Effector CD8-positive, alpha-beta T cell (primary cell): ENCODE data around the gene MOSMO.
"Not testable (repeated sequence)": the region's sequence is repeated elsewhere in the genome, so short reads cannot be mapped to it uniquely, and the experiment has no call there.

Experiments used
- DNase-seq: peaks from one replicate; lab custom pipeline; 2025; lab: John Stamatoyannopoulos, UW
- total RNA-seq, 4 experiments: gene quantifications; one replicate each; lab custom pipeline; 2026; lab: John Stamatoyannopoulos, UW

The MOSMO gene
- total RNA-seq: 18.2 to 20.8 (median 19.1) reads per million in 4 experiments

DNA sequence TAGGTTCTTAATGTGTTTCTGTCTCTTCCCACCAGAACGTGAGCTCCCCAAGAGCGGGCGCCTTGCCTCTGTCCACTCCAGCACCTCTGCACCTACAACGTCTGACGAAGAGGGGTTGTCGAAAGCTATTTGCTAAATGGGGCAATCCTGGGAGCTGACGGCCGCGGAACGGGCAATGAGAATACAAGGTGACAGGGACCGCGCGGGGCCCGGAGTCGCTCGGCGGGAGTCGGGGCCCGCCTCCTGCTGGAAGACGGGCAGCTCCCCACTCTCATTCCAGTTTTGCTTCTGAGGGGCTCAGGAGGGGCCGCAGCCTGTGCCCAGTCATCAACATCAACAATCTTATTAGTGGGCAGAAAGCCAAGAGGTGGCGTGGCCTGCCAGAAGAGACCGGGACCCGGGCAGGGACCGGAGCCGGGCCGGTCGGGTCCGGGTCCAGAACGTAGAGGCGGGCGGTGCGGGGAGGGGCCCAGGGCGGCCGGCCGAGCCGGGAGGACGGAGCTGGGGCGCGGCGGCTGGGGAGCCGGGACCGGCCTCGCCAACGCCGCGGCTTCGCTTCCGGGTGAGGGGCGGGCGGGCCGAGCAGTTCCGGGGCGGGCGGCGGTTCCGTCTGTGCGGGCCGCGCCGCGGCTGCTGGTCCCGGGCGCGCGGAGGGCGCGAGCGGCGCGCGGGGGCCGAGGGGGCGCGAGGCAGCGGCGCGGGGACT, at the start of gene MOSMO:
MOSMO (plus strand) TSS at position 603 of the 706 bp plus-strand sequence. CDS start 191 bp downstream, outside the sequence.
- peak; percentile 36 for DNase-seq

DNA sequence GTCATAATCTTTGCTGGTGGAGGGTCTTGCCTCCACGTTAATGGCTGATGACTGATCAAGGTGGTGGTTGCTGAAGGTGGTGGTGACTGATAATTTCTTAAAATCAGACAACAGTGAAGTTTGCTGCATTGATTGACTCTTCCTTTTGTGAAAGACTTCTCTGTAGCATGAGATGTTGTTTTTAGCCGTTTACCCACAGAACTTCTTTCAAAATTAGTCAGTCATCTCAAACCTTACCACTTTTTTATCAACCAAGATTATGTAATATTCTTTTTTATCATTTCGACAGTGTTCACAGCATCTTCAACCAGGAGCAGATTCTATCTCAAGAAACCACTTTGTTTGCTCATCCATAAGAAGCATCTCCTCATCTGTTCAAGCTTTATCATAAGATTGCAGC, 48.9 kb upstream of the MOSMO start:
- no peak for DNase-seq

DNA sequence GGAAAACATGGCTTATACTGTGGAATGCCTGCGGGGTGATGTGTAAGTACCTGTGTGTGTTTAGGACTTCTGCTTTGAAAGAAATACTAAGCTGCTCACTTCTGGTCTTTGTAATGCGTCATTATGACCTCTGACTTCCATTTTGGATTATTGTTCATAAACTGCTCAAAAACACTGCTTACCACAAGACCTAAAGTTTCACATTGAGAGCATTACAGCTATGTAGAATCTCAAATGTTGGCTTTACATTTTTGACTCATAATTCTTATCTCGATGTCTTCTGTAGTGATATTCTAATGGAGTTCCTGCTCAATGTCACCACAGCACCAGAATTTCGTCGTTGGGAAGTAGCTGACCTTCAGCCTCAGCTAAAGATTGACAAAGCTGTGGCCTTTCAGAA, 45.4 kb upstream of the MOSMO start:
- DNase-seq: no peak

DNA sequence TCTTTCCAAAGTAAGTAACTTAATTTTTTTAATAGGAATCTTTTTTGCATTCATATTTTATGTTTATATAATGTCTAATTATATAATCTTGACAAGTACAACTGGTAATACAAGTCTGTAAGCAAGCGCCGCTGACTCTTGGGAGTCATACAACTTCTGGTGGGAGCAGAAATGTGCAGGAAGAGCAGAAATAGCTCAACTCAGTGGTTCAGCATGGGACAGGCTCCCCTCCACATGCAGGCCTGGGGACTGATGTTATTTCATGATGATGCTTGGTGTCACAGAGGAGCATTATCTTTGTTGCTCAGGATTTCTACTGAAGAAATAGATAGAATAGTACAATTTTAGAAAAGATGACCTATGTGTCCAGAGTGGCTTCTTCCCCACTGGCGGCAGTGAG, 44.0 kb upstream of the MOSMO start:
- no peak for DNase-seq

DNA sequence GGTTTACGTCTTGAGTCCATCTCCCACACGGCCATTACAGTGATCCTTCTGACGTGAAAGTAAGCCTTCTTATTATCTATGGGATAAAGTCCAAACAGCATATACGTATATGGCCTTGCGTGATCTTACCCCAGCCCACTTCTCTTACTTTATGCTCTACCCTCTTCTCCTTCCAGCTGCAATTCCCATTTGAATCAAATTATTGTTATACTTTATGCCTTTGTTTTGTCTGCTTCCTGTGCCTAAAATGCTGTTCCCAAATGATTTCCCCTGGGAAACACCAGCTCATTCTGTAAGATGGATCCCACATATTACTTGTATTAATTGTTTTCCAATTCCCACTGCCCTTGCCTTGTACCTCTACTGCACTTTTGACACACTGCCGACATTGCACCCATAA, 43.6 kb upstream of the MOSMO start:
- DNase-seq: no peak

DNA sequence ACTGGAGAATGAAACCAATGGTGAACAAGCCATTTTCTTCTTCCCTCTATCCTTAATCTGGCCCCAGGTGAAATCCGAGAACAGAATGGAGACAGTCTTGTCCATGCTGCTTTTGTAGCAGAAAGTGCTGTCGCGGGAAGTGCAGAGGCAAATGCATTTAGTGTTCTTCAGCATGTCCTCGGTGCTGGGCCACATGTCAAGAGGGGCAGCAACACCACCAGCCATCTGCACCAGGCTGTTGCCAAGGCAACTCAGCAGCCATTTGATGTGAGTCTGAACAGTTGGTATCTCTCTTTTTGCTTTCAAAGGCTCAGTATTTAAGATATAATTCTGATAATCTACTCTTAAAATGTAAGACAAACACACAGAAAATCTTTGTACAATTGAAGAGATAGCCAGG, 36.1 kb upstream of the MOSMO start:
- DNase-seq: no peak

DNA sequence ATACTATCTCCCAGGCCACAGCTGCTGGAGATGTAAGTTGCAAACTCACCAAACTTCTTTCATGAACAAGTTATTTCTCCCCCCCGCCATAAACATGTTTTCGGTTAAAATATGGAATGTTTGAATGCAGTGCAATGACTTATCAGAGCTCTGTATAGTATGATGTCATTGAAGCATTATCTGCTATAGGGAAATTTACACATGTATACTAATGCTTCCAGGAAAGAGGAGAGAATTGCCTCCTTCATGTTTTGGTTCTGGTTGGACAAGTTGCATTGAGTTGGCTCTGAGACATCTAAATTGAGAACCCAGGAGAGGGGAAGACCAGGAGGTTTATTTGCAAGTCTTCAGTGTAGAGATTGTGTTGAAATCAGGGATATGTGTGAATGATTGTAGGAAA, 34.0 kb upstream of the MOSMO start:
- DNase-seq: no peak

DNA sequence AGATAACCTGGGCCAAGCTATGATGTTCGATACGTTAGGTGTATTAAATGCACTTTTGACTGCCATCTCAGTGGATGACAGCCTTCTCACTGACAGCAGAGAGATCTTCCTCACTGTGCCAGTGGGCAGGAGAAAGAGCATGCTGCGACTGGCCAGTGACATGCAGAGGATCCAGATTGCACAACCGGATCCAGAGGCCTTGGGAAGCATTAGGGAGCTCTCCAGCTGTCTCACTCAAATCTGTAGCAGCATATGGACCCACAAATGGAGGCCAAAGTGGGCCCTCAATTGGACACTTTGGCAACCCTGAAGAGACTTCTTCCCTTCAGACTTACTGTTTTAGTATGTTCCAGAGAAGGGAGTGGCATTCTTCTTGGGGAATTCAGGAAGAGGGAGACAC, 27.9 kb upstream of the MOSMO start:
- no peak for DNase-seq

DNA sequence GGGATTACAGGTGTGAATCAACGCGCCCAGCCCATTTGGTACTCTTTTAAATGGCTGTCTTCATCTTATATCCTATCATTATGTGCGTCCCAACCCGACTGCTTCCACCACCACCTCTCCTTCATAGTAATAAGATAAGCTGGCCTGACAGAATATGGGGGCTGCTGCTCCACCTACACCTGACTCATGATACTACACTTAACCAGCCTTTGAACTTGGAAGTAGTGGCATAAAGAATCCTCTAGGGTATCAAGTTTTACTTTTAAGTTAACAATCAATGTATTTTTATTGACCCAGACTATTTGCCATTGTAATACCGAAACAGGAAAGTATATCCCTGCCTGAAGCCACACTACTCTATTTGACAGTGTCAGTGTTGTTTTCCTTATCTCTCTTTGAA, 25.8 kb upstream of the MOSMO start:
- no peak for DNase-seq

DNA sequence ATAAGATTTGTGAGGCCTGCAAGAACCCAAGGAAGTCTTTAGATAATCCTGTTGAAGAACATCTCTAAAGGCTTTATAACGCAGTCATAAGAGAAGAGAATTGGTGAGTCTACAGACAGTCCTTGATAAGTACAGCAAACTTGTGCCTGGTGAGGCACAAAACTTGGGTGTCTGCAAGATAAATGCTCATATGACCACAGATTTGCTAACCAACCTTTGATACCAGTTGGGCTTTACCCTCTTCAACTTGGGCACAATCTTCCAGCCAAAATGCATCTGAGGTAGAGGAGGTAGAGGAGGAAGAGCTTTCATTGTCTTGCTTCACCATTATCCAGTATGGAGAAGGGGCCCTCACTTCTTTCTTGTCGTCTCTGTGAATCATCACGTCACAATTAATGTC, 23.8 kb upstream of the MOSMO start:
- DNase-seq: no peak

DNA sequence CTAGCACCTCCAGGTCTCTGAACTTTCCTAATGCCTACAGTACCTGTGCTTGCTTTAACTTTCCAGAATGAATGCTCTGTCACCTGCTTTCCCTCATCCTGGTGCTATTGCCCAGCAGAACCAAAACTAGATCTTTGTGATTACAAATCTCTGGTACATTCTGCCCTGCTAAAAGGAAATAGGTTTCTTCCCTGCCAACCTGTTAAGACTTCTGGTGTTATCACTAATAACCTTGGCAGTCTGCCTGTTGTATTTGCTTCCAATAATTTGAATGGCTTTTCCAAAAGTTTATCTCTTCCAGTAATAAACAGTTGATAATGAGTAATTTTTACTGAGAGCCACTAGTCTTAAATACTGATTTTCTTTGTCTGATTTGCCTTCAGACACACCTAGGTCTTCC, 22.4 kb upstream of the MOSMO start:
- DNase-seq: no peak

DNA sequence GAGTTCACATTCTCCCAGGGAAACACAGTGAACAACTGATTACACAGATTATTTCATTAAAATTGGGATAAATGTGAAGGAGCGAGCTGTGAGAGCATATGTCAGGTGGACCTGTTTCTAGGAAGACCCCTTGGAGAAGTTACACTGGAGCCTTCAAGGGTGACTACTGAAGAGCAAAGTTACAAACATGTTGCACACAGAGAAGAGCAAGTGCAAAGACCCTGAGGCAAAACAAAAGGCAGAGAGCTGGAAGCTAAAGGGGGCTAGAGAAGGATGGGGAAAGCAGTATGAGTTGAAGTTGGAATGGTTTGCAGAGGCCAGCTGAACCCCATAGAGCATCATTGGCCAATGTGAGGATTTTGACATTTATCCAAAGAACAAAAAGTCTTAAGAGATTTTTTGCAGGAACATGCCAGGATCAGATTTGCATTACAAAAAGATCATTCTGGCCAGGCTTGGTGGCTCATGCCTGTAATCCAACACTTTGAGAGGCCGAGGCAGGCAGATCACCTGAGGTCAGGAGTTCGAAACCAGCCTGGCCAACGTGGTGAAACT, 21.1 kb upstream of the MOSMO start:
- no peak for DNase-seq

DNA sequence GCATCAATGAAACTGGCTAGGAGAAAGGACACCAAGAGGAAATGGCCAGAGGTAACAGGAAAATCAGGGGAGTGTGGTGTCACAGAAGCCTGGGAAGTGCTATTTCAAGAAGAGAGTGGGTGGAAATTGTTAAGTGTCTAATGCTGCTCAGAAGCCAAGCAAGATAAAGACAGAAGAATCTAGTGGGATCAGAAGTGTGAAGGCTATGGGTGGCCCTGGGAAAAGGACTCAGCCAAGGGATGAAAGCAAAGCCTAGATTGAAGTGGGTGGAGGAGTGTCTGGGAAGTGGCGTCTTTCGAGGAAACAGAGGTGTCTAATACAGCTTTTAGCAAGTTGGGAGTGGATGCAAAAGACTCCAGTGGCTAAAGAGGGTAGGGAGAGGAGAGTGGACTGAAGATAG, 20.4 kb upstream of the MOSMO start:
- DNase-seq: no peak

DNA sequence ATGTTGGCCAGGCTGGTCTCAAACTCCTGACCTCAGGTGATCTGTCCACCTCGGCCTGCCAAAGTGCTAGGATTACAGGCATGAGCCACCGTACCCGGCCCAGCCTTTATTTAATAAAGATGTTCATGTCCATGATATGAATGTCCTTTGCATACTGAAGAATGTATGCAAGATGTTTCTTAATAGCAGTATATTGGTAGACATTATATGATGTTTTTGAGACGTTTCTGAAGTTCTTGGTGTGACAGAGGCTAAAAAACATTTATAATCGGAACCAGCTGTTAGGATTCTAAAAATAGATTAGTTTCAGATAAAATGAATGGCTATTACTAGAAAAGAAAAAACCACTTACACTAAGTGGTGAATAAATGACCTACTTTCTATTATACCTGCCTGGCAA, 18.8 kb upstream of the MOSMO start:
- no peak for DNase-seq

DNA sequence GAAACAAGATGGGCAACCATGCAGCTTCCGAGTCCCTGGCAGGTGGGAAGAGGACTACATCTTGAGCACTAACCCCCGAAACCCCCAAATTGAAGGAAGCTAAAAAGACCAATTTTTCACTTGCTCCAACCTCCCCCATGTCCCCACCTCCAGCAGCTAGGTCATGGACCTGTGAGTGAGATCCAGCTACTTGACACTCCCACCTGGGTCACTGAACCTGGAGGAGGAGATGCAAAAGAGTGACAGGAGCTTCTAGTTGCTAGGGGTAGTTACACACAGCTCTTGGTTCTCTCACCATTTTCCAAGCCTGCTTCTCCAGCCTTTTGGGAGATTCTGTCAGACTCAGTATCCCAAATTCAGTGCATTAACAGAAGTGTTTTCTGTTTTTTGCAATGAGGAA, 18.2 kb upstream of the MOSMO start:
- DNase-seq: no peak

DNA sequence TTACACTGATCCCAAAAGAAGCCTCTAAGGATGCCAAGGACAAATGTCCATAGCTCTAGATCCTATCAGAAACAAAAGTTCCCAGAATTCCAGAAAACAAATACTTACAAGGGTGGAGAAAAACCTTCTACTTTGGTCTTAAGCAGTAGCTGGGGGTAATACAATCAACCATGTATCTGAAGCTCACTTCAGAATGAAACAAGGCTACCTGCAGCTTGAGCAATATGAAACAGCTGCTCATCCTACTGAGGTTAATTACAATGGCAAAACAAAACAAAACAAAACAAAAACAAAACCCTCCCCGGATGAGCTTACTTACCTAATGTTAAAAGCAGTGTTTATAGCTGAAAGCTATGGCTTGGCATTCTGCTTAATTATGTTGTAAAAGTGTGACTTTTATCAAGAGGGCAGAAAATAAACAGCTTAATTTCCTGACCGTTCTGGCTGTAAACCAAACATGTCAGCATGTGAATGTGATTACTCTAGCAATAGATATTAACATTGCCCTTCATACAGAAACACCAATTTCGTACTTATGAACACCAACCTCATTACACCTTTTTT, 17.4 kb upstream of the MOSMO start:
- no peak for DNase-seq

DNA sequence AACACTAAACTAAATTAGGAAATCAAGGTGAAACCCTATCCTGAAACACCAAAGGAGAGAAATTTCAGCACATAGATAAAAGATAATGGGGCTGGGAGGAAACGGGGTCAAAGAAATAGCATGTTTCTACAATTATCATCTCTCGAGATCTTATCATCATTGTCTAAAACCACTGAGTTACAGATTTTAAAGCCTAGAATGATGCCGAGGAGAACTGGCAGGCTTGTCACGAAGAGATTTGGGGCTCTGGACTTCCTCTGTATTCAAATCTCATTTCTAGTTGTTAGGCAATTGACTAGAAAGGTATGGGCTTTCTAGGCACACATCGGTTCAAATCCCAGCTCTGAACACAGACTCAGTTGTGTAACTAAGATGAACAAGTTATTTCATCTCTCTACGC, 16.3 kb upstream of the MOSMO start:
- no peak for DNase-seq

DNA sequence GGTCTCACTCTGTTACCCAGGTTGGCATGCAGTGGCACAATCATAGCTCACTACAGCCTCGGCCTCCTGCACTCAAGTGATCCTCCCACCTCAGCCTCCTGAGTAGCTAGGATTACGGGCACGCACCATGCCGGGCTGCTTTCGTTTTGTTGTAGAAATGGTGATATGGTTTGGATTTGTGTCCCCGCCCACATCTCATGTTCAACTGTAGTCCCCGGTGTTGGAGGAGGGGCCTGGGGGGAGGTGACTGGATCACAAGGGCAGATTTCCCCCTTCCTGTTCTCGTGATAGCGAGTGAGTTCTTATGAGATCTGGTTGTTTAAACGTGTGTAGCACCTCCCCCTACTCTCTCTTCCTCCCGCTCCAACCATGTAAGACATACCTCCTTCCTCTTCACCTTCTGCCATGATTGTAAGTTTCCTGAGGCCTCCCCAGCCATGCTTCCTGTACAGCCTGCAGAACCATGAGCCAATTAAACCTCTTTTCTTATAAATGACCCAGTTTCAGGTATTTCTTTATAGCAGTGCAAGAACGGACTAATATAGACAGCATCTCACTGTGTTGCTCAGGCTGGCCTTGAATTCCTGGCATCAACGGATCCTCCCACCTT, 12.9 kb upstream of the MOSMO start:
- no peak for DNase-seq

DNA sequence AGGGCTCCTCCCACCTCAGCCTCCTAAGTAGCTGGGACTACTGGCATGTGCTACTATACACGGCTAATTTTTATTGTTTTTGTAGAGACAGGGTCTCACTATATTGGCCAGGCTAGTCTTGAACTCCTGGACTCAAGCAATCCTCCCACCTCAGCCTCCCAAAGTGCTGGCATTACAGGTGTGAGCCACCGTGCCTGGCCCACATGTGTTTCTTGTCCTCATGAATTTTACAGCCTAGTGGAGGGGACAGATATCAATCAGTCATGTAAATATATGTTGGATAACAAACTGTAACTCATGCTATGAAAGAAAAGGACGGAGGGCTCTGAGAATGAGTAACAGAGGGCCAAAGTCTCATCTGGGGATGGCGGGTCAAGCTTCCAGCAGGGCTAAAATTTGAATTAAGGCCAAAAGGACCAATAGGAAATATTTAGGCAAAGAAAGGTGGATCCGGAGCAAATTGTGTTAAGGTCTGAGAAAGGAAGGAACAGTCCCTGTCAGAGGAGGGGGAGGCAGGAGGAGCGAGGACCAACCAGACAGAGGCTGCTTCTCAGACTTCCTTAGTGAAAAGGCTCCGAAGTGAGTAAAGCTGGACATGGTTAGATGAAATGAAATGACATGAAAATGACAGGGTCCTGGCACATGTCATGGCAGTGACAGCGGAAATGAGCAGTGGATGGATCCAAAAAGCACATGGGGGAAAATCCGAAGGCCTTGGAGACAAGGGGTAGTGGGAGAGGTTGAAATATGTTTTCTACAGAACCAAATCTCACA, 10.8 kb upstream of the MOSMO start:
- DNase-seq: no peak

DNA sequence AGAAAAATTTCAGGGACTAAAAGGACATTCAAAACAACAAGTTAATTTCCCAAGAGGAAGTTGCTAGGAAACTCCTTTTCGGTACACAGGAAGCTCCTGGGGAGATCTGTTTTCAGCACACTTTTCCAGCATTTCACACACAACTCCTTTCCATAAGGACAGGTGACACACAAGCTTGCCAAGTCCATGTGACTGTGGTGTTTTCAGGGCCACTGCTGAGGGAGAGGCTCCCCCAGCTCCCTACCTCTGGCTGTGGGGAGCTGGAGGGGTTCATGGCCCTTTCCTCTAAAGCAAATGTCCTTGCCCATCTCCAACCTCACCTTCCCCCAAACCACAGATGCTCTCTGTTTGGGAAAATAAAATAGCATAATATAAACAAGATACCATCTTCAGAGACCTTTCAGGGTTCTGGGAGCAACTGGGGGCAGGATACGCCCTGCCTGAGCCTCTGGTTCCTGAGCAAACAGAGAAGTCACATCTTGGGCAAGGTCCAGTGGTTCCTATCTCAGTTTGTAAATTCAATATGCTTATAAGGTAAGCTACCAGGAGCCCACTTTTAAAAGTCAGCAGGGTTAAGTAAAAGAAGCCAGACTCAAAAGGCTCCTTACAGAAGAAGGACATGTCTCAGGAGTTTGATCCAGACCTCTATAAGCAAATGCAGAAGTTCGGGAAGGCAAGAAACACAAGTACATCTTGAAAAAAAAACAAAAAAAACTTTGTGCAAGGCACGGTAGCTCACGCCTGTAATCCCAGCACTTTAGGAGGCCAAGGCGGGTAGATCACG, 10.0 kb upstream of the MOSMO start:
- DNase-seq: no peak

DNA sequence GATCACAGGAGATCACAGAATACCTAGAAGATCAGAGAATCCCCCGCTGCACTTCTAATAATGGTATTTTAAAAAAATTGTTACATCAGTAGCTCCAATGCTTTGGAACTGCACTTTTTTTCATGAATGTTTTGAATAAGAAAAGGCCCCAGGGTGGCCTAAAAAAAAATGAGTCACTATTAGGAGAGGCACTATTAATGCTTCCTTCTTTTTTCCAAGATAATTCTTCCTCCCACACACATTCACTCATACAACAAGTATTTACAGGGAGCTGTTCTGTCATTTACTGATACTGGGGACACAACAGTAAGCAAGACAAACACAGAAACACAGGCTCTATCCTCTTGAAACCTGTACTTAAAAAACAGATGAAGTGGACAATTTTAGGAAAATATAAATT, 6.3 kb upstream of the MOSMO start:
- DNase-seq: no peak

DNA sequence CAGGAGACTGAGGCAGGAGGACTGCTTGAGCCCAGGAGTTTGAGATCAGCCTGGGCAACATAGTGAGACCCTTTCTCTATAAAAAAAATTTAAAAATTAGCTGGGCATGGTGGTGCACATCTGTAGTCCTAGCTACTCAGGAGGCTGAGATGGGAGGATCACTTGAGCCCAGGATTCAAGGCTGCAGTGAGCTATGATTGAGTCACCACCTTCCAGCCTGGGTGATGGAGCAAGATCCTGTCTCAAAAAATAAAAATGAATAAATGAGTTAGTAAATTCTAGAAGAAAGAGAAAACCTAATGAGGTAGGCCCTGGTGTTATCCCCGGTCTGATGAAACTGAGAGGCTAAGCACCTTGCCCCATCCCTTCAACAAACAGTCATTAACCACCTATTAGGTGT, 5.9 kb upstream of the MOSMO start:
- not testable (repeated sequence) for DNase-seq
